Cardiac septum (tissue), 1 donor: ENCODE results near the gene PRMT1. TPM values are rescaled to one million over a fixed set of nuclear protein-coding genes. Genes with fewer than 3 reads are reported as not detected.
"Not testable (repeated sequence)": the region's sequence is repeated elsewhere in the genome, so short reads cannot be mapped to it uniquely, and the experiment has no call there.

ENCODE experiments used
- DNase-seq: peaks from one replicate; pipeline ENCODE4 v3.0.0-alpha.2; 2020; ENCODE audit warnings: low spot score
- intact Hi-C: fragments of 100-400 bp; cut with DNase I; formaldehyde crosslinking; loops from one replicate; pipeline ENCODE4 v1.14.0; 2022
- long read RNA-seq: library from polyadenylated mRNA; unstranded; transcript quantifications from one replicate; pipeline ENCODE4 v2.0.0, GENCODE V29; 2021
- total RNA-seq: library from RNA; stranded (reverse); fragmentation: NEBNext Ultra II Directional; extraction: Animal tissue kit (Norgen Biotek cat#: 25700); gene quantifications from one replicate; pipeline ENCODE4 v1.2.1, GENCODE V29; 2021
- donor health status: DM: no; HTN: no; CAD: no.

The PRMT1 gene
- 124 TPM for total RNA-seq
- long read RNA-seq, transcript PRMT1-202 (11 exons, 1,327 nt), result minor isoform, 26 of 187 reads
- long read RNA-seq, transcript PRMT1-201 (10 exons, 1,393 nt), result major isoform, 141 of 187 reads
- long read RNA-seq, partial matches to known transcripts, result 8 of 187 reads
- long read RNA-seq, other reads (novel, unspliced or antisense), result 10 of 187 reads

DNA sequence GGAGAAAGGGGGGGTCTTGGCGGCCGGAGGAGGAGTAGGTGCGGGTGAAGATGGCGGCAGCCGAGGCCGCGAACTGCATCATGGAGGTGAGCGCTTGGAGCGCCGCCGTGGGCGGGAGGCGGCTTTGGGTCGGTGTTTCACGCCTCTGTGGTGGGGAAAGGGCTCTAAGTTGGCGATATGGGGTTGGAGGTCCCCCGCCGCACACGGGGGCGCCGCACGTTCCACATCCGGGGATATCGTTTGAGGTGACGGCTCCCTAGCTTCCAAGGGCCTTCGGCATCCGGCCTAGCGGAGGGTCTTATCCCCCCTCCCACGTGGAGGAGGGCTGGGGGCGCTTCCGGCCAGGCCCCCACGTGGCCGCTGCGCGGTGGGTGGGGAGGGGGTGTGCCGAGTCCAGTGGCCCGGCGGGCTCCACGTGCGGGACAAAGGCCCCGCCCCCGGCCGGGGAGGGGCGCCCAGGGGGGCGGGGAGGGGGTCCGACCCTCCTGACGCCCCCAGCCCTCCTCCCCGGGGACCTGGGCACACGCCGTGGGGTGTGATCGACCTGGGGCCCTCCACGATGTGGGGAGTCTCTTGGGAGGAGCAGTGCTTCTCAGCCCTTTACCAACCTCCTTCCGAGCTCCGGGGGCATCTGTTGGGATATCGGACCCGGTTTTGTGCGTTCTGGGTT, at the start of gene PRMT1:
TSS of gene PRMT1 (plus strand) at position 41 of the 670 bp plus-strand sequence. CDS start at position 51, 10 bp downstream.
- DNase-seq, result no peak

DNA sequence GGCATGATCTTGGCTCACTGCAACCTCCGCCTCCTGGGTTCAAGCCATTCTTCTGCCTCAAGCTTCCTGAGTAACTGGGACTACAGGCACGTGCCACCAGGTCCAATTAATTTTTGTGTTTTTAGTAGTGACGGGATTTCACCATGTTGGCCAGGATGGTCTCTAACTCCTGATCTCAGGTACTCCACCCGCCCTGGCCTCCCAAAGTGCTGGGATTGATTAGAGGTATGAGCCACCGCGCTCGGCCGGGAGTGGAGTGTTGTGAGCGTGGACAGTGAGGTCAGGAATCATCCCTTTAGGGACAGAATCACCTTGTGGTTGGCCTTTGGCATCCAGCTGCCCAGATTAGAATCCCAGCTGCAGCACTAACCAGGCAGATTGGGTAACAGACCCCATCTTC, 47.4 kb upstream of the PRMT1 start:
- intact Hi-C loops, result no loop called here
- no peak for DNase-seq

More for the DNA sequence above, at the start of gene PRMT1:
- intact Hi-C loops, result loop anchor here (2.0 to 5.0 kb wide), 3 partner anchors 37 to 180 kb away; partner anchors contain the start of genes PRR12, RPS11 and RRAS

DNA sequence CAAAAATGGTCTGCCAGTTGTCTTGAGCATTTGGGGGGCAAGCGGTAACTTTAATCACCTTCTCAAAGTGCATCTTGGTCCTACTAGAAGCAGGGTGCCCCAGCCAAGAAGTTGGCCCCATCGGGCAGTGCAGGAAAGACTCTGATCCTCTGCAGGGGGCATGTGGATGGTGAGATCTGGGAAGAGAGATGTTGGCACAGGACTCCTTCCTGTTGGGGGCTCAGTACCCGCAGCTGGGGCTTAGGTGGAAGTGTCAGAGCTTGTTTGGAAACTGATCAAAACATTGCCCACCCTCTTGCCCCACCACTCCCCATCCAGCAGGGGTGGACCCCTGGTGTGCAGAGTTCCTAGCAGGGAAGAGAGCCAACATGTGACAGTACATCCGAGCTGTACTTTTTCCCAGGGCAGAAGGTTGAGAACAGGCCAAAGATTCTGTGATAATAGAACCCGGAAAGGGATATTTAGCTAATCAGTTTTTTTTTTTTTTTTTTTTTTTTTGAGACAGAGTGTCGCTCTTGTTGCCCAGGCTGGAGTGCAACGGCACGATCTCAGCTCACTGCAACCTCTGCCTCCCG, 46.0 kb upstream of the PRMT1 start:
- intact Hi-C loops, result no loop called here
- DNase-seq, result no peak

DNA sequence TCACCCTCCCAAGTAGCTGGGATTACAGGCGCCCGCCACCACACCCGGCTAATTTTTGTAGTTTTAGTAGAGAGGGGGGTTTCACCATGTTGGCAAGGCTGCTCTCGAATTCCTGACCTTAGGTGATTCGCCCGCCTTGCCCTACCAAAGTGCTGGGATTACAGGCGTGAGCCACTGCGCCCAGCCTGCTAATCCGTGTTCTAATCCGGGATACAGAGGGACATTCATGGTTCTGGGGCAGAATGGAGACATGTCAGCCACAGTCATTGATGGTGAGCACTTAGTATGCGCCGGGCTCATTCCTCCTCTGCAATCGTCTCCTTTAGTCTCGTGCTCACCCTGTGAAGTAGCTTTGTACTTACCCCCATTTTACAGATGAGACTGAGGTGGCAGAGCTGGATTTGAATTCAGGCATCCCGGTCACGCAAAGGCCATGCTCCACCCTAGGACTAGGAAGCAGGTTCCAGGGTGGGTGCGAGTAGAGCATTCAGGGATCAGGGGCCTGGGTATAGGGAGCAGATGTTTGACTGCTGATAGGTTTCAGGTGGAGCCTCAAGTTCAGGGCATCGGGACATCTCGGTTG, 45.4 kb upstream of the PRMT1 start:
- no peak for DNase-seq
- intact Hi-C loops, result no loop called here

DNA sequence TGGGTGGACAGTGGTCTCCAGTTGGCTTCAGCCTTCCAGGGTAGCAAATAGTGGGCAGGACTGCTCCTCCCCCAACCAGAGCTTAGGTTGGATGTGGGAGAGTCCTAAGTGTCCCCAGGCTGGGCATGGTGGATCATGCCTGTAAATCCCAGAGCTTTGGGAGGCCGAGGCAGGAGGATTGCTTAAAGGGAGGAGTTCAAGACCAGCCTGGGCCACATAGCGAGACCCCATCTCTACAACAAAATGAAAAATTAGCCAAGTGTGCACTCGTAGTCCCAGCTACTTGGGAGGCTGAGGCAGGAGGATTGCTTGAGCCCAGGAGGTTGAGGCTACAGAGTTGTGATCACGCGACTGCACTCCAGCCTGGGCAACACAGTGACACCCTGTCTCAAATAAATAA, 44.5 kb upstream of the PRMT1 start:
- intact Hi-C loops, result no loop called here
- no peak for DNase-seq

DNA sequence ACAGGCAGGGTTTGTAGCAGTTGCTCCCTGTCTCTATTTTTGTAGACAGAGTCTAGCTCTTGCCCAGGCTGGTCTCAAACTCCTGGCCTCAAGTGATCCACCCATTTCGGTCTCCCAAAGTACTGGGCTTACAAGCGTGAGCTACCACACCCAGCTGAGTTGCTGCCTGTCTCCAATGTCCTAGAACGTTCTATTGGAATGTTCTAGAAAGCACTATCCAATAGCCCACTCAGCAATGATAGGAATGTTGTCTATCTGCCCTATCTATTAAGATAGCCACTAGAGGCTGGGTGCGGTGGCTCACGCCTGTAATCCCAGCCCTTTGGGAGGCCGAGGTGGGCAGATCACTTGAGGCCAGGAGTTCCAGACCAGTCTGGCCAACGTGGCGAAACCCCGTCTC, 43.8 kb upstream of the PRMT1 start:
- intact Hi-C loops, DNase-seq: not testable (repeated sequence)

DNA sequence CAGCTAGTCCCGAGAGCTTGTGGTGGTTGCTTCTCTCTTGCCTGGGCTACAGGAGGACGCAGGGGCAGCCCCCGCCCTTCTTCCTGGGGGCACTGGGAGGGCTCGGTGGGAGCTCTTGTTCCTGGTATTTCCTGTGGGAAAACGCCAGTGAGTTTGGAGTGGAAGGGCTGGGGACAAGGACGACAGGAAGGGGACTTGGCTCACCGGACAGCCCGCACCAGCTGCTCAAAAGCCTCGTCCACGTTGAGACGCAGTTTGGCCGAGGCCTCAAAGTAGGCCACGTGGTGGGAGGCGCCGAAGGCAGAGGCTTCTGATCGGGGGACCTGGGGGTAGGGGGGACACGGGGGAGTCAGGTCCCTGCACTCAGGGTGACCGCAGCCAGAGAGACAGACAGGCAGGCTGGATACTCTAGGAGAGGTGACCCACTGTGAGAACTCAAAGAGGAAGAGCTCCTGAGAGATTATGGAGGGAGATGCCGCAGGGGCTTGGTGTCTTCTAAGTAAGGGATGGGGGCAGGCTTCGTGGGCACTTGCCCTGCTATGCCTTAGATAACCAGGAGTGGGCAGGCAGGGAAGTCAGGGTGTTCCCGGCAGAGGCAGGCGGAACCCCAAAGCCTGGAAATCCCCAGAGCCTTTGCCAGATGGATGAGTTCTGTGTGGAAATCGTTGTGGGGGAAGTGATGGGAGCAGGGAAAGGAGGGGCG, 41.4 kb upstream of the PRMT1 start:
- intact Hi-C loops, result no loop called here
- no peak for DNase-seq

DNA sequence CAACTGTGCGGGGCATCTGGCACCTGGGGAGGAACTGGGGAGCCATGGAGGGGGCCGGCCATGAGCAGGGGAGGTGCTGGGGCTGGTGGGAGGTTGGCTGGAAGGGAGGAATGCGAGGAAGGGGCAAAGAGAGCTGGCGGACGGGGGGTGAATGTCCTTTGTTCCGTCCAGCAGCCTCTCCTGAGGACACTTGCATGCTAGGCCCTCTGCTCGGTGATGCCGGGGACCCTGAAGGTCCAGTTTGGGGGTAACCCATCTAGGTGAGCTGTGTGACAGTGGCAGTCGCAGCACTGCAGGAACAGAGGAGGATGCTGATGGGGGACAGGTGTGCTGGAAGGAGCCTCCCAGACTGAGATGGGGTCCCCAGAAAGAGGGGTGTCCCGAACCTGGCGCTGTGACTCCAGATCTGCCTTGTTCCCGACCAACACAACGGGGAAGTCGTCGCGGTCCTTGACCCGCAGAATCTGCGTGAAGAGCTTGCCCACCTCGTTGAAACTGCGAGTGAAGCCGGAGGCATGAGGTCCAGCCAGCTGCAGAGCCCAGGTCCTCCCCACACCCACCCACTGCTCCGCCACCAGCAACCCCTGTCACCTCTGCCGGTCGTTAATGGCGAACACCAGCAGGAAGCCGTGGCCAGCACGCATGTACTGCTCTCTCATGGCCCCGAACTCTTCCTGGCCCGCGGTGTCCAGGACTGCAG, 40.7 kb upstream of the PRMT1 start:
- no peak for DNase-seq
- intact Hi-C loops, result no loop called here

DNA sequence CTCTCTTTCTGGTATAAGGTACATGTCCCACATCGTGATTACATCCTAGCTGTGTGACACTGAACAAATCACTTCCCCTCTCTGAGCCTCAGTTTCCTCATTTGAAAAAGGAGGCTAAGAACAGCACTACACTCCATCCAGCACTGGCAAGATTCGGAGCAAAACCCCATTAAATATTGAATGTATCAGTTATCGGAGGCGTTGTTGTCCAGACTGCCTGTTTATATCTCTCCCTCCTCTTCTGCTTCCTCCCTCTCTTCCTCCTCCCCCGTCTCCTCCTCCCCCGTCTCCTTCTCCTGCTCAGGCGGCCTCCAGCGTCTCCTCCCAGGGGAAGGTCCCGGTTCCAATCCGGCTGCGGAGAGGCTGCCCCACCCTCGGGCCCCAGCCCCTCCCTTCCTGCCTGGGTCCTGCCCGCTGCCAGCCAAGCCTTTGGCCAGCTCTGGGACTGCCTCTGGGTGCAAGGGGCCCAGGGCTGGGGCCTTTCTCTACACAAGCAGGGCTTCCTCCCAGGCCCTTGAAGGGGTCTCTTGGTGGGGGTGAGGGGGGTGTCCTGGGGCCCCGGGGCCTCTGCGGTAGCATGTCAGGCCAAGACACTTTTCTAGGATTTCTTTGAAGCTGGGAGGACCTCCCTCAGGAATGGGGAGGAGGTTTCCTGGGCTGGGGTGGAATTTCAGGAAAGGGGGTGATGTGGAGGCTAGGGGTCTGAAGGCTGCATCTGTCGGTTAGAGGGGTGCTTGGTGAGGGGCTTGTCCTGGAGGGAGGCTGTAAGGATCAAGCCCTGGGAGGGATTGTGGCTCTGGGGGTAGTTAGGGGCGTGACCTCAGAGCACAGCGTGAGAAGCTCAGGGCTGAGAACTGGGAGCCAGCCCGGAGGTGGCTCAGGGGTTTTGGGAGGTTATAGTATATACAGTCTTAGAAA, 39.0 kb upstream of the PRMT1 start:
- intact Hi-C loops, result no loop called here
- peak; percentile 93 for DNase-seq

DNA sequence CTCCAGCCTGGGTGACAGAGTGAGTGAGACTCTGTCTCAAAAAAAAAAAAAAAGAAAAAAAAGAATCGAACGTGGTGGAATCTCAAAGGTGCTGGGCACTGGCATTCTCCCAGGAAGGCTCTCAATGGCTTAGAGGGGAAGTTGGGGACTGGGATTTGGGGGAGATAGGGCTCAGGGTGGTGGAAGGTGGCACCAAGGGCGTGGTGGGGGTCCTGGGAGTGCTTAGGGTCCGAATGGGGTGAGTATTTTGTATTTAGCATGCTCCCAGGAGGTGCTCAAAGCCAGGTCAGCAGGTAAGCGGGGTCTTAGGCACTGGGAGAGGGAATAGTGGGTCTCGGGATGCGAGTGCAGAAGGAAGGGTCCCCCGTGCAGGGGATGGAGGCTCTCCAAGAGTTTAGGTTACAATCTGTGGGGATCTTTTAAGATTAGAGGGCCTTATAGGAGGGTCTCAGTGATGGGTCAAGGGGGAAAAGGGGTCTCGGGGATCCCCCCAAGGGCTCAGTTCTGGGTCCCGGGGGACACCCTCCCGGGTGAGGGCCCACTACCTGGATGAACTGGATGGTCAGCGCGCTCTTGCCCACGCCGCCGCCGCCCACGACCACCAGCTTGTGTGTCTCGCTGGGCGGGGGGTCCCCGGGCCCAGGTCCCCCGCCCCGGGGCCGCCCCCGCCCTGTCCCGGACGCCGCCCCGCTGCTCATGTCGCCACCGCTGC, 37.5 kb upstream of the PRMT1 start:
- DNase-seq, result no peak
- intact Hi-C loops, result loop anchor here (2.0 kb wide), 2 partner anchors 37 to 49 kb away; partner anchors contain the start of genes PRMT1 and PRR12

DNA sequence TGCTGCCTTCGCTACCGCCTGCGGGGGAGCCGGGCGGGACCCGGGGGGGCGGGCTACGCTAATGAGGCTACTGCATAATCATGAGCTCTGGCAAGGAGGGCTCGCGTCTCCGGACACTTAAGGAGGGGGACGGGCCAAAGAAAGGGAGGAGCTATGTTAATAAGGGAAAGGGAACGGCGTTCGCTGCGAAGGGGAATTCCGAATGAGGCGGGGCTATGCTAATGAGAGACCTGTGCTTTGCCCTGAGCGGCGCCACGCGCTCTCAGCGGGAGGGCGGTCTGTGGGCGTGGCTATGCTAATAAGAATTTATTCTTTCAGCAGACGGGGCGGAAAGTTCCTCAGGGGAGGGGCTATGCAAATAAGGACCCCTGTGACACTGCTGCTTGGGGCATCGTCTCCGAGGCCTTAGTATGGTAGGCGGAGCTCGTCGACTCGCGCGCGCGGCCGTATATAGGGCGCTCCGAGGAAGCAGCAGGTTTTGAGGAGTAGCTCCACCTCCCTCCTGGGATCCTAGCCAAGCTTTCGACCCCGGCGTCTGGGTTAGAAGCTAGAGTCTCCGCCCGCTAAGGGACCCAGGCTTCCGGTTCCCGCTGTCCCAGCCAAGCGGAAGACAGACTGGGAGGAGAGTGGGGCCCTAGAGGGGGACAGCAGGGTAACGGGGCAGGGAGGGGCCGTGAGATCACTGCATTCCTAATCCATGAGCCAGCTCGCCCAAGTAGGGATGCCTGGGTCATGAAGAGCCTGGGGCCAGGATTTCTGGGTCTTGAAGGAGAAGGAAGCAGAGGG, 36.8 kb upstream of the PRMT1 start, which contains the start of gene RRAS:
TSS of gene RRAS (minus strand) at position 31 of the 786 bp plus-strand sequence. CDS start 45 bp downstream, outside the sequence.
- intact Hi-C loops, result loop anchor here (2.0 kb wide), 2 partner anchors 36 to 50 kb away; partner anchors contain the start of genes PRMT1 and PRR12

DNA sequence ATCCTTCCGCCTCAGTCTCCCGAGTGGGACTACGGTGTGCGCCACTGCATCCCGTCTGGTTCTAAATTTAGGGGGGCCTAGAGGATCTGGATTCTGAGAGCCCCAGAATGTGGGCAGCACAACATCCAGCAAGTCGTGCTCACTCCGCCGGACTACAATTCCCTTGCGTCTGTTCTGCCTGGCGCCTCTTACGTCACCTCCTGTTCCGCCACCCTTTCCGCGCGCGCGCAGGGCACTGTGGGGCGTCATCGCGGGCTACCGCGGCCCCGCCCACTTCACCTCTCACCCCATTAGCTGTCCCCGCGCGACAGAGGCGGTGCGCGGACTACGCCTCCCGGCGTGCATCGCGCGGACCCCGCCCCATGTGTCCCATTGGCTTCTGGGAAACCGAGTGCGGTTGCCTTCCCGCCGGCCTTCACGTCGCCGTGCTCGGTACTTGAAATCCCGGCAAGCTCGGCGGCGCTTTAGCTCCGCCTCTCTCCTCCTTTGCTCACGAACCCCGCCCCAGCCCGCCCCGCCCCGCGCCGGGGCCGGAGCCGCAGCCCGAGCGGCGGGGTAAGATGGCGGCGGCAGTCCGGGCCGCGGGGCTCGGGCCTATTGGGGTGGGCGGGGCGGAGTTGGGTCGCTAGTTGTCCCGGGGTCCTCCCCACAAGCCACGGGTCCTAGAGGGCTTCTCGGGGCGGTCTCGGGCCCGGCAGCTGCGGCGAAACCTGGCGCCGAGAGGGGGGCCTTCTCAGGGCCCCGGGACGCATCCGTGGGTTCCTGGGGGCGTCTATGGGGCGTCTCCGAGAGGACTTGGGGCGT, 35.2 kb upstream of the PRMT1 start, which contains the start of gene SCAF1:
TSS of gene SCAF1 (plus strand) at position 522 of the 804 bp plus-strand sequence. CDS start 2,818 bp downstream, outside the sequence.
- intact Hi-C loops, result loop anchor here (2.0 kb wide), 3 partner anchors 23 to 51 kb away; partner anchors contain the start of genes BCL2L12, IRF3, PRMT1 and PRR12
- peak; percentile 99 for DNase-seq

More for the DNA sequence above, 36.8 kb upstream of the PRMT1 start, which contains the start of gene RRAS:
- DNase-seq, result peak; percentile 100

DNA sequence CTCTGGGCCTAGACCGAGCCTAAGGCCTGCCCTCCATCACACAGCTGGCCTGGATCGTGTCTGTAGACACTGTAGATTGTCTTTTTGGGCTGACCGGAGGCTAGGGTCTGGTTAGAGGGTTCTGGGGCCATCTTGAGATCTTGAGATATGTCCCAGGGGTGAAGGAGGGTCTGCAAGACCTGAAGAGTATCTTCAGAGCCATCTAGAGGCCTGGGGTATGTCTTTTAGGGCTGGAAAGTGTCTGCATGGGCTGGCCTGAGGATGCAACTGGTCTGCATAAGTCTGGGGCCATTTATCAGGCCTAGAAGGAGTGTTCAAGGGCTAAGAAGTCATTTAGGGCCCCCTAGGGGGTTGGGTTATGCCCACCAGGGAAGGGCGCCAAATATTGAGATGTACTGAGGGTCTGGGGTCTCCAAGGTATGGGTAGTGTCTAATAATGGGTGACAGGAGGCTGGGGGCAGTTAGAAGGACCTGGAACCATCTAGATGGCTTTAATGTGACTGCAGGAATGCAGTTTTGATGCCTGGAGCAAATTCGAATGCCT, 34.5 kb upstream of the PRMT1 start:
- intact Hi-C loops, result loop anchor here (2.0 kb wide), 1 partner anchor 22 kb away; the partner anchor contains the start of genes BCL2L12 and IRF3
- DNase-seq, result no peak

DNA sequence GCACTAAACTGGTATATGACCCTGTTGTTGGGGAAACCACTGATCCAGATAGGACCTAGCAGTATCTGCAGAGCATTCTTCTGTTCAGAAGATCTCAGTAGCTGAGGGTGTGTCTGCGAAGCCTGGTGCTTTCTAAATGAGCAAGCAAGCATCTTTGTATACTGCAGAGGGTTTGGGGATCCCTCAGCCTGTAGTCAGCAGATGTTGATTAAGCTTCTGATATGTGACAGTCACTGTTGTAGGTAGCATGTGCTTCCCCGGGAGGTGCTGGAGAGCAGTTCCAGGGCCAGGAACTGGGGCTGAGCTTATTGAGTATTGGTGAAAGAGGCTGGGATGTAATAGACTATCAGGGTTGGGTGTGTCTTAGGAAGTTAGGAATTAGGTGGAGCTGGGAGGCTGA, 33.6 kb upstream of the PRMT1 start:
- DNase-seq, result no peak
- intact Hi-C loops, result loop anchor here (2.0 kb wide), 1 partner anchor 21 kb away; the partner anchor contains the start of genes BCL2L12 and IRF3

DNA sequence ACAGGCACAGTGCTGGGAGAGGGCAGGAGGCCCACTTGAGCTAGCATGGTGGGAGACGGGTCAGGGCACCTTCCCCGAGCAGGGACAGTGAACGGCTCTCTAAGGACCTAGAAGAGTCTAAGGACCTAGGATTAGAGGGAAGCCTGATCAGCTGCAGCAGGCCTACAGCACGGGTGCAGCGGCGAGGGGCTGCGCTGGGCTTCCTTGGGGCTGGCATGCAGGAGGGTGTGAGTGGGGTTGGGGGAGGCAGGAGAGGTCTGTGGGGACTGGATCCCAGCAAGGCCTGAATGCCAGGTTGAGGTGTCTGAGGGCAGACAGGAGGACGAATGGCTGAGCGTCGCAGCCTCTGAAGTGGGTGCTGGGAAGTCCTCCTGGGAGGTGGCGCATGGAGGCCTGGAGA, 31.5 kb upstream of the PRMT1 start:
- intact Hi-C loops, result no loop called here
- DNase-seq, result no peak
